Vagina (tissue), 2 donors: ENCODE data around the gene UNC5B. TPM values are rescaled to one million over a fixed set of nuclear protein-coding genes. Genes with fewer than 3 reads are reported as not detected.

Experiments
- DNase-seq, 2 donors: peaks; one replicate each; pipeline ENCODE4 v3.0.0-alpha.2; 2017; ENCODE audit errors: extremely low spot score in 2 of 2
- H3K27ac ChIP-seq: fragments of 200-600 bp; sonication (generic); one replicate; pipeline ENCODE4 v1.5.1; 2019
- H3K27me3 ChIP-seq: fragments of 200-600 bp; sonication (generic); one replicate; pipeline ENCODE4 v1.5.1; 2019
- H3K36me3 ChIP-seq, 2 donors: fragments of 200-600 bp; sonication (generic); one replicate each; pipeline ENCODE4 v1.5.1; 2017 to 2019
- H3K4me1 ChIP-seq: fragments of 200-600 bp; sonication (generic); one replicate; pipeline ENCODE4 v1.5.1; 2019
- H3K4me3 ChIP-seq, 2 donors: fragments of 200-600 bp; sonication (generic); 1 replicate in 1 of 2; 2 replicates in 1 of 2; pipeline ENCODE4 v1.5.1; 2016 to 2019
- H3K9me3 ChIP-seq: fragments of 200-600 bp; sonication (generic); one replicate; pipeline ENCODE4 v1.5.1; 2019
- CTCF ChIP-seq, 3 experiments: fragments of 450-650 bp in 2 of 3; fragments of 200-600 bp in 1 of 3; sonication (generic) in 1 of 3; IDR thresholded peaks; one replicate each; pipeline ENCODE4 v1.5.1; 2017 to 2019; ENCODE audit warnings: antibody characterized with exemption in 3 of 3, mild to moderate bottlenecking in 2 of 3, moderate library complexity in 2 of 3
- POLR2A ChIP-seq, 2 donors: fragments of 450-650 bp; IDR thresholded peaks; one replicate each; pipeline ENCODE4 v1.6.1; 2017; ENCODE audit warnings: antibody characterized with exemption in 2 of 2, mild to moderate bottlenecking in 2 of 2, moderate library complexity in 2 of 2
- POLR2AphosphoS5 ChIP-seq, 2 donors: sonication (generic); formaldehyde crosslinking; IDR thresholded peaks; one replicate each; pipeline ENCODE4 v1.9.0; 2017; ENCODE audit warnings: antibody characterized with exemption in 2 of 2, mild to moderate bottlenecking in 2 of 2, low read depth in 1 of 2; ENCODE audit not compliant: insufficient read depth in 1 of 2
- intact Hi-C: fragments of 100-400 bp; cut with DNase I; formaldehyde crosslinking; loops from one replicate; pipeline ENCODE4 v1.15.1; 2023
- total RNA-seq: library from RNA; depleted of rRNA; stranded (reverse); fragments of >200 nt; gene quantifications from one replicate; pipeline ENCODE4 v1.2.3, GENCODE V29; 2016

Gene UNC5B
- total RNA-seq, 1 donor from 2014 or later: 24.3 TPM

- no peak for DNase-seq
- H3K36me3 ChIP-seq: no peaks in the 10 kb centered on the region
- H3K4me3 ChIP-seq: no peak overlapping the region
- intact Hi-C loops: no loop called here
- no peaks in the 10 kb centered on the region for H3K27me3 ChIP-seq
- H3K4me1 ChIP-seq: no peaks in the 10 kb centered on the region
- no peak overlapping the region for H3K27ac ChIP-seq
- no peaks in the 10 kb centered on the region for H3K9me3 ChIP-seq
- TF ChIP-seq CTCF (IDR thresholded peaks at IDR 0.05) (no peak), POLR2AphosphoS5 (IDR thresholded peaks at IDR 0.05; ENCODE audit: insufficient read depth in 1 of 2, low read depth in 1 of 2) (no peak), POLR2A (IDR thresholded peaks at IDR 0.05) (no peak)
Observed at GRCh38 chr10:71344154-71344925, 132.0 kb downstream of the UNC5B start.

GRCh38 chr10:71344993-71345480, 132.7 kb downstream of the UNC5B start:
- H3K4me3 ChIP-seq: no peak overlapping the region
- TF ChIP-seq POLR2AphosphoS5 (IDR thresholded peaks at IDR 0.05; ENCODE audit: insufficient read depth in 1 of 2, low read depth in 1 of 2) (no peak), POLR2A (IDR thresholded peaks at IDR 0.05) (no peak), CTCF (IDR thresholded peaks at IDR 0.05) (no peak)
- H3K27me3 ChIP-seq: no peaks in the 10 kb centered on the region
- H3K36me3 ChIP-seq: no peaks in the 10 kb centered on the region
- DNase-seq: no peak
- H3K27ac ChIP-seq: no peak overlapping the region
- no peaks in the 10 kb centered on the region for H3K4me1 ChIP-seq
- intact Hi-C loops: no loop called here
- no peaks in the 10 kb centered on the region for H3K9me3 ChIP-seq

GRCh38 chr10:71345694-71346093, 133.3 kb downstream of the UNC5B start:
- Histone ChIP-seq H3K27me3 (no peaks in the 10 kb centered on the region), H3K36me3 (no peaks in the 10 kb centered on the region), H3K4me1 (no peaks in the 10 kb centered on the region), H3K27ac (no peak overlapping the region), H3K9me3 (no peaks in the 10 kb centered on the region), H3K4me3 (no peak overlapping the region)
- no peak for TF ChIP-seq POLR2AphosphoS5 (IDR thresholded peaks at IDR 0.05; ENCODE audit: insufficient read depth in 1 of 2, low read depth in 1 of 2)
- no peak for TF ChIP-seq CTCF (IDR thresholded peaks at IDR 0.05)
- no peak for TF ChIP-seq POLR2A (IDR thresholded peaks at IDR 0.05)
- no peak for DNase-seq
- intact Hi-C loops: no loop called here

- TF ChIP-seq POLR2A (IDR thresholded peaks at IDR 0.05): no peak
- no peak for TF ChIP-seq CTCF (IDR thresholded peaks at IDR 0.05)
- no peak for TF ChIP-seq POLR2AphosphoS5 (IDR thresholded peaks at IDR 0.05; ENCODE audit: insufficient read depth in 1 of 2, low read depth in 1 of 2)
- H3K4me3 ChIP-seq: no peak overlapping the region
- intact Hi-C loops: no loop called here
- no peaks in the 10 kb centered on the region for H3K4me1 ChIP-seq
- H3K27me3 ChIP-seq: no peaks in the 10 kb centered on the region
- no peaks in the 10 kb centered on the region for H3K36me3 ChIP-seq
- H3K9me3 ChIP-seq: no peaks in the 10 kb centered on the region
- no peak overlapping the region for H3K27ac ChIP-seq
- DNase-seq: no peak
Observed at GRCh38 chr10:71346731-71347130, 134.4 kb downstream of the UNC5B start.
